Activated CD4-positive, alpha-beta T cell treated with anti-CD3 and anti-CD28 coated beads, Interleukin-2, Interleukin-4, amounts not matched to agents 100 ng/mL and 50 ng/mL, durations not matched to agents 16 hours and 8 hours (primary cell): ENCODE data around the gene SYTL1.

Source experiments
- DNase-seq: peaks from one replicate; pipeline ENCODE4 v3.0.0-alpha.2; 2020; ENCODE audit warnings: low spot score

SYTL1 gene

DNA sequence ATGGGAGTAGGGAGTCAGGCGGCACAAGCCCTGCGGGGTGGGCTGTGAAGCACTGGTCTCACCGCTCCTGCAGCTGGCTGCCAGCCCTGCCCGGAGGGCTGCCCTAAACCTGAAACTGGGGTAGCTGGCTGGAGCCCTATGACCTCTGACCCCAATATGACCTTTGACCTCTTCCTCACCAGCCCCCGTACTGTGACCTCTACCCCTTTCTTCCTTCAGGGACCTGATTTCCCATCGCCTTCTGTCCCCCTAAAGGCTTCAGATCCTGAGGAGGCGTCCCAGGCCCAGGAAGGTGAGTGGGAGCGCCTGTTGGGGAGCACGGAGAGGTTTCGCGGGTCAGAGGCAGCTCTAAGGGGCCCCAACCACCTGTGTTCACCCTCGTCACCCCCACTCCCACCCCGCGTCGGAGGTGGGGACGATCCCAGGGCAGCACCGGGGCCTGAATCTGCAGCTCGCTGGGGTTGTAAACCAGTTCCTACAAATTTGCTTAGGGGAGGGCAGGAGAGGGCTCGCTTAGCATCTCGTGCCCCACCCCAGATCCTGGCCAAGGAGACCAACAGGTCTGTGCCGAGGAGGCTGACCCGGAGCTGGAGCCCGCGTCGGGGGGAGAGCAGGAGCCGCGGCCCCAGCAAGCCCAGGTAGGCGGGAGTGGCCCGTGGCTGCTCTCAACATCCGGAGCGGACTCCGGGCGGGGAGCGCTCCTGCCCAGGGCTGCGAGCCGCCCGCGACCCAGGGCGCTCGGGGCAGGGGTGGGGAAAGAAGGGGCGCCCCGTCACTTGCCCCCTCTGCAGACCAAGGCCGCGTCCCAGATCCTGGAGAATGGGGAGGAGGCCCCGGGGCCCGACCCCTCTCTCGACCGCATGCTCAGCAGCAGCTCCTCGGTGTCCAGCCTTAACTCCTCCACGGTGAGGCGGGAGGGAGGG, 7.3 kb downstream of the SYTL1 start:
- no peak for DNase-seq

DNA sequence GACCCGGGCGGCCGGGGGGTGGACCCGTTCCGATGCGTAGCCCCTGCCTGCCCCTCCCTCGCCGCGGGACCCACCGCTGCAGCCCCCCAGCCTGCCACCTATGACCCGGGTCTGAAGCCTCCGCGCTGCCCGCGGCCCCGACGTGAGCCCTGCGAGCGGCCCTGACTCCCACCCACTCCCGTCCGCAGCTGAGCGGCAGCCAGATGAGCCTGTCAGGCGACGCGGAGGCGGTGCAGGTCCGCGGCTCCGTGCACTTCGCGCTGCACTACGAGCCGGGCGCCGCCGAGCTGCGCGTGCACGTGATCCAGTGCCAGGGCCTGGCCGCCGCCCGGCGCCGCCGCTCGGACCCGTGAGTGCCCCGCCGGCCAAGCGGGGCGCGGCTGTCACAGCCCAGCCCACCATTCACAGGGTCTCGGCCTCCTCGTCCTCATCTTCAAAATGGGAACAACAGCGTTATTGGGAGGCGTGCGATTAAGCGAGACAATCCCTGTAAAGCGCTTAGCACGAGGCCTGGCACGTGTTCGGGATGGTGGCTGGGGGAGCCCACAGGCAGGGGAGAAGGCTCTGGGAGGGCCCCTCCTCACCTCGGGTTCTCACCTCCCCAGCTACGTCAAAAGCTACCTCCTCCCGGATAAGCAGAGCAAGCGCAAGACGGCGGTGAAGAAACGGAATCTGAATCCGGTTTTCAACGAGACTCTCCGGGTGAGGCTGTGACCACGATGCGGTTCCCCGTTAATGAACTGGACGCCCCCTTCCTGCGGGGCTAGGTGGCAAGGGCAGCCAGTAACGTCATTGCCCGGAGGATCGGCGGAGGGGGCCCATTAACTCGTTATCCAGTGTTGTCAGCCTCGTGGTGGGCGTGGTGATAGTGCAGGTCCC, 8.2 kb downstream of the SYTL1 start:
- DNase-seq = no peak

DNA sequence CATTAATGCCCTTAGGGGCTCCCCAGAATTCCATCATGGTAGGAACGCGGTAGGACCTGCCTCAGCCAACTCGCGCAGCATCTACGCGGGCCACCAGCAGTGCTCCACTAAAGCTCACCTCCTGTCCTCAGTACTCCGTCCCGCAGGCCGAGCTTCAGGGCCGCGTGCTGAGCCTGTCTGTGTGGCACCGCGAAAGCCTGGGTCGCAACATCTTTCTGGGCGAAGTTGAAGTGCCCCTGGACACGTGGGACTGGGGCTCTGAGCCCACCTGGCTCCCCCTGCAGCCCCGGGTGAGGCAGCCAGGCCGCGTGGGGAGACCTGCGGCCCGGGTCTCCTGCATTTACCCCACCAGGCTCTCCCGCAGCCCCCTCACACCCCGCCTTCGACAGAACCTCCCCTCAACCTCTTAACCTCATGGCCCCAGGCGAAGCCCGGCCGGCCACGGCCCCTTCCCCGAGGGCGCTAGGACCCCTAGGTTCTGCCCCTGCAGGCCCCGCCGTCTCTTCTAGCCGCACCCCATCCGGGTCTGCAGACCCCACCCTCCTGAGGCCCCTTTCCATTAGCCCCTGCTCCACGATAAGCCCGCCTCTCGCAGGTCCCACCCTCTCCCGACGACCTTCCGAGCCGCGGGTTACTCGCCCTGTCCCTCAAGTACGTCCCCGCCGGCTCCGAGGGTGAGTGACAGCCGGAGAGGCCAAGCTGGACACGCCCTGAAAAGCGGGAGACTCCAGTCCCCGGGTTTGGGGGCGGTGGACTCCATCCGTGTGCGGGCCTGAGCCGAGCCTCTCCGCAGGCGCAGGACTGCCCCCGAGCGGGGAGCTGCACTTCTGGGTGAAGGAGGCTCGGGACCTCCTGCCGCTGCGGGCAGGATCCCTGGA, 9.1 kb downstream of the SYTL1 start:
- DNase-seq = no peak

DNA sequence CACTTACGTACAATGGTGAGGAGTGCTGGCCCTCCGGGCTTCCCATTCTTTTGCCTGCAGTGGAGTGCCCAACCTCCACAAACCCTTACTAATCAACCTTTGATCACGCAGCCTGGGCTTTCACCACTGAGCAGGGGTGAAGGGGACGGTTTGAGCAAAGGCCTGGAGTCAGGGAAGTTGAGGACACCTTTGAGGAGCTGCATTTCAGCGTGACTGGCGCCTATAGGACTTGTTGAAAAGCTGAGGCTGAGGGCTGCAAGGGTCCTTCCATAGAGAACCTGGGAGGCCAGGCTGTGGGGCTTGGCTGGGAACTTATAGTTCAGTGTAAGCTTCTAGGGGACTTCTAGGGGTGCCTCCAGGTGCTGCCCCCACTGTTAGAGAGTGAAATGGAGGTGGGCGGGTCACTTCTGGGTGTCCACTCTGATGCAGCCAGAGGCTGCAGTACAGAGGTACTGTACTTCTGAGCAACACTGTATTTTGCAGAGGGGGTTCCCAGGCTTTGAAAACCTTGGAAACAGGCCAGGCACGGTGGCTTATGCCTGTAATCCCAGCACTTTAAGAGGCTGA, 9.8 kb downstream of the SYTL1 start:
- no peak for DNase-seq

DNA sequence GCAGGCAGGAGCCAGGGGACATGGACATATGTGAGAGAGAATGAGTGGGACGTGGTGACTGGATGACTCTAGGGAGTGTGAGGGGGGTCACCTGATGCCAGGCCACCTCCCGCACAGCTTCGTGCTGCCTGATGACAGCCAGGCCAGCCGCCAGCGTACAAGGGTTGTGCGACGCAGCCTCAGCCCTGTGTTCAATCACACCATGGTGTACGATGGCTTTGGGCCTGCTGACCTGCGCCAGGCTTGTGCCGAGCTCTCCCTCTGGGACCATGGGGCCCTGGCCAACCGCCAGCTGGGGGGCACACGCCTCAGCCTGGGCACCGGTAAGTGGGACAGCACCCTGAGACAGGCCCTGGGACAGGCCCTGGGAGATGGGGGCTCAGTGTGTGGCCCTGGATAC, 11.3 kb downstream of the SYTL1 start:
- no peak for DNase-seq

DNA sequence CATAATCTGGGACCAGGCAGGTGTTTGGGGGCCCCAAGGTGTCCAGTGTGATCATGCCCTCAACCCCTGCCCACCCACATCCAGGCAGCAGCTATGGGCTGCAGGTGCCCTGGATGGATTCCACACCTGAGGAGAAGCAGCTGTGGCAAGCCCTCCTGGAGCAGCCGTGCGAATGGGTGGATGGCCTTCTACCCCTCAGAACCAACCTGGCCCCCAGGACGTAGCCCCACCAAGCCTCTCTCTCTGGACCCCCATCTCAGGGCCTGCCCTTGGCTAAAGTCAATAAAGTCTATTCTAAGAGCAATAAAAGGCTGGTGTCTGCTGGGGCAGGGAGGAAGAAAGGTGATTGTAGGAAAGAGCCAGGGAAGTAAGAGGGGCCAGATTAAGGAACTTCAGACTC, 11.8 kb downstream of the SYTL1 start:
- DNase-seq = no peak

DNA sequence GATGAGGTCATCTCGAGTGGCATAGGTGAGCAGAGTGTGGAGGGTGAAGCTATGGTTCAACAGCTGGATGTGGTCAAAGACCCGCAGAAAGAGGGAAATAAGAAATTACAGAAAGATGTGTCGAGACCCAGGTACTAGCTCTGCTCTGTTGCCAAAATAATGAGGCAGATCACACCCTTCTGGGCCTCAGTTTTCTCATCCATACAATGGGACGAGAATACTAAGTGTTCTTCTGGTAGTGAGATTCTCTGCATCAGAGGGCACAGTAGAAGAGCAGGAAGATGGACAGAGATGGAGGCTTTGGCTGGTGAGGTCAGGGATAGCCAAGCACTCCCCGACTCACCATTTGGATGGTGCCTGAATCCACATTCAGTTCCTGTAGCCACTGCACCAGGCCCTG, 13.9 kb downstream of the SYTL1 start:
- DNase-seq = no peak

DNA sequence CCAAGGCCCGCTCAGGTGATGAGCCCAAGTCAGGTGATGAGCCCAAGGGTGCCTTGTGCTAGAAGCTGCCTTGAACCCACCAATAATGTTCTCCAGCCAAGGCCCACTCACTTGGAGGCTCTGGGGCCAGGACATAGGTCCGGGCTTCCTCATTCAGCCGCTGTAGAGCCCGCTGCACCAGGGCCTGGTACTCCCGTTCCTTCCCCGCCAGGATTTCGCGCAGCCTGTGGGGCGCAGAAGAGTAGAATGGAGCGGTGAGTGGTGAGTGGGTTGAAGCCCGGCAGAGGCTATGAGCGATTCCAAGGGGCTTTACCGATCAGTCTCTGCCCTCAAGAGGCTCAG, 14.4 kb downstream of the SYTL1 start:
- DNase-seq = no peak

DNA sequence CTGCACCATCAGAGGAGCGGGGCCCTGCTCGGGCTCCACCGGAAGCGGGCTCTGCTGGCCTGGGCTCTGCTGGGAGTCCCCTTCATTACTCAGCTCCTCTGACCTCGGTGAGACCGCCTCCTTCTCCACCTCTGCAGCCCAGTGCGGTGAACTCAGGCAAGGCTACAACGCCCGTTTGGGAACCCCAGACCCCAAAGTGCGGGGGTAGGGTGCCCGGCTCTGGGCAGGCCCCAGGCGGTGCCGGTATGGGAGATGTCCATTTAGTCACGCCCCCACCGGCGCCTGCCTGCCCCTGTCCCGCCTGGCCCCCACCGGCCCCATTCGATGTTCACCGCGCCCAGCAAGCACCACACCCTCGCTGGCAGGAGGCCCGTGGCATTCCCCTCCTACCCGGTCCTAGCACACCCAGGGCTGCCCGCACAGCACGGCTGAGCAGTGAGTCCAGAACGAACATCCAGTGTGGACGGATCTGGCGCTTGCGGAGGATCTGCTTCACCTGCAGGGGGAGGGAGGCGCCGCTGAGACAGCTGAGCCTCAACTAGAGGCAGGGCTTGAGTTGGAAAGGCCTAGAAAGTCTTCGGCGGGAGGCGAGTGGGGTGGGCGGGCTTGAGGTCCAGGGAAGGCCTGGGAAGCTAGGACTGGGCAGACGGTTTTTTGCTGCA, 14.9 kb downstream of the SYTL1 start:
- peak; percentile 46 for DNase-seq

DNA sequence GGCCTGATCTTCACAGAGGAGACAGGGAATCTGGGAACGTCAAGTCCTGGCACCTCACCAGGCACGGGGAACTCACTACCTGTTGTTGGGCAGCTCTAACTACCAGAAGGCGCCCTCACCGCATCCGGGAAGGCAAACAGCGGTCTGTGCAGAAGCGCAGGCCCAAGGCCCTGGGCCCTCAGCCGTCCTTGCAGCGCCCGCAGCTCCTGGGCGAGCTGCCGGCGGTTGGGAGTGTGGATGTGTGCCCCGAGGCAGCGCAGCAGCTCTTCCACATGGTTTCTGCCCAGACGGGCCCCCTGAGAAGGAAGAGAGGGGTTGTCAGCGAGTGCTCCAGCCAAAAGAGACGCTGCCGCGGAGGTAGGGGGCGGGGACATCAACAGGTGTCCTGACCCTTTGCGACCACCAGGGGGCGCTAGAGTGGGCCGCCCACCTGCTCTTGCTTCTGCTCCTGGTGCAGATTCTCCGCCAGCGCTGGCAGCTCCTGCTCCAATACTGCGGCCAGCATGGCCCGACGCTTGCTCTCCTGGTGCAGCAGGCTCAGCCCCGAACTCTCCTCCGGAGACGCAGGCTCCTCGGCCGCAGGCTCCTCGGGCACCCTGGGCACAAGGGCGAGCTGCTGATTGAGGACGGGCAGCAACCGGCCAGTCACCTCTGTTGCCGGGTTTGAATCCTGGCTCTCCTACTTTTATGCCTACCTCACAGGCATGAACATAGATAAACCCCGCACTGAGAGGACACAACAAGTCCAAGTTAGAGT, 15.6 kb downstream of the SYTL1 start:
- peak; percentile 81 for DNase-seq

DNA sequence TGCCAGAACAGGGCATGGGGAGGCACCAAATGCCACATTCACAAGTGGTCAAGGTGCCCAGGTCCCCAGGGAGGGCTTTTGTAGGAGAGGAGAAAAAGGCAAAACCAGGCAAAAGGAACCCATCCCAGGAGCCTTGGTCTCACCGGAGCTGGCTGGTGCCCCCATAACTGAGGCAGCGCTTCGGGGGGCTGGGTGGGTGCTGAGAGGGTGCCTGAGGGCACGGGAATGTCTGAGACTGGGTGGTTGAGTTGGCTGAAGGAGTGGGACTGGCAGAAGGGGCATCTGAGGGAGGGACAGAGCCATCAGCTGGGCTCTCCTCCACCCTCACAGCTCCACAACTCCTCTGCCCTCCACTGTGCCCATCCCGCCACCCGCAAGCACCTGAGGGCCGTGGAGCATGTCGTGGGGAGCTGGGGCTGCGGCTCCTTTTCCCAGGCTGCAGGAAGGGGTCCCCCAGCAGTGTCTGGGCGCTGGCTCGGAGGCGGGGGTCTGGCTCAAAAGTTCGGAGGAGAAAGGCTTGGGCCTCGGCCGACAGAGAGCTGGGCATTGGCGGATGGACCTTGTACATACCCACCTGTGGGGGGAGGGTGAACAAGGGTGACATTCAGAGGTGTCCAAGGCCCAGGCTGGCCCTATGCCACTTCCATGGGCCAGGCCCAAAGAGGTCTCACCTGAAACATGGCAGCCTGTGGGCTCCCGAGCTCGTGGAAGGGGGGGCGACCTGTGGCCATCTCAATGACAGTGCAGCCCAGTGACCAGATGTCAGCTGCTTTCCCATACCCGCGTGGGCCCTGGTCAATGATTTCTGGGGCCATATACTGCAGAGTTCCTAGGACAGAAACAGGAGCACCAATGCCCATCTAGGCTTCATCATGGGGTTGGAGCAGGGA, 16.5 kb downstream of the SYTL1 start:
- no peak for DNase-seq

DNA sequence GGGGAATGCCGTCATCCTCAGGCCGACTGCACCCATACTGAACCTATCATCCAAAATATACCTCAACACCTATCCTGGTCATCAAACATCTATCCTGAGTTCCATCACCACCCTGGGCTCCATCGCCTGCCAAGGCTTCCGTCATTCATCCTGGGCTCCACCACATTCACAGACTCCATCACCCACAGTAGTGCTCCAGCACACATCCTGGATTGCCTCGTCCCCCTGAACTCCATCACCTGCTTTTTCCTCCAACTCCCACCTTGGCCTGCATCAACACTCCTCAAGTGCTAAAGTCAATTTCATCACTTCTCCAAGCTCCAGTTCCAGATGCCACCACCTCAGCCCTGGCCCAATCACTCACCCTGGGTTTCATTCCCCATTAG, 17.1 kb downstream of the SYTL1 start:
- DNase-seq = no peak

DNA sequence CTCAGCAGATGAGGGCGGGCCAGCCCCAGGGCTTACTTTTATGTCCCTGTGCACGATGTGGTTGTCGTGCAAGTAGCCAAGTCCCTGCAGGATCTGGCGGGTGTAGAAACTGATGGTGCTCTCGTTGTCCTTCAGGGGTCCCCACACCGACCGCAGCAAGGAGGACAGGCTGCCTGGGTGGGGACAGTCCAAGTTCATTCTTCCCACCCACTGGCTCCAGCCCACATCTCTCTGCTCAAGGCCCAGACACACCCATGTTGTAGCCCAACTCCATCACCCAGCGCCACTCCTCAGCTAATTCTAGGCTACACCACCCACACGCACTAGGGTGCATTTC, 18.0 kb downstream of the SYTL1 start:
- DNase-seq = no peak

DNA sequence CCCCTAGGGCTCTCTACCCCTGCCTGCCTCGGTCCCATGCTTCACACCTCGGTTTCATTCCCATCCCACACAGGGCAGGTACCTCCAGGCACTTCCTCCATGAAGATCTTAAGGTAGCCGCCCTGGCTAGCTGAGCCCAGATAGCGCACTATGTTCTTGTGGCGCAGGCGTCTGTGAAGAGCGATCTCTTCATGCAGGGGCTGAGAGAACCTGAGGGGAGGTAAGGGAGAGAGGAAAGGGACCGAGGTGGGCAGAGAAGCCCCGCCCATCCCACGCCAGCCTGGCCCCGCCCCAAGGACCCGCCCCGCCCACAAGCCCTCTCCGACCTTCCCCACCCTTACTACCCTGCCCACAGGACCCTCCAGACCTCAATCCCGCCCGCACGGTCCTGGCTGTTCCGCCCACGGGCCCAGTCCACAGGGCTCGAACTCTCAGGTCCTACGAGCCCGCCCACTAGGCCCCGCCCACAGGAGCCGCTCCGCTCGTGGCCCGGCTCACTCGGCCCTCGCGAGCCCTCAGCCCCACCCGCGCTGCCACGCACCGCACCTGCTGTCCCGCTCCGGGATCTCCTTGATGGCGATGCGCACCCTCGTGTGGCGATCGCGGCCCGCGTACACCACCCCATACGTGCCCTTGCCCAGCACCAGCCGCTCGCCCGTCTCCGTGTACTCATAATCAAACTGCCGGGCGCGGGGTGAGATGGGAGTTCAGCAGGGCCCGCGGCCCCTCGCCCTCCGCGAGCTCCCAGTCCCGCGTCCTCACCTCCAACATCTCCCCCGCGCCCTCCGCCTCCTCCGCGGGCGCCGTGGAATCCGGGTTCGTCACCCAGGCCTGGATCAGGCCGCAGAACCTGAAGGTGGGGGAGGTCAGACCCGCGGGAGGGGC, 18.6 kb downstream of the SYTL1 start:
- DNase-seq = peak; percentile 10

DNA sequence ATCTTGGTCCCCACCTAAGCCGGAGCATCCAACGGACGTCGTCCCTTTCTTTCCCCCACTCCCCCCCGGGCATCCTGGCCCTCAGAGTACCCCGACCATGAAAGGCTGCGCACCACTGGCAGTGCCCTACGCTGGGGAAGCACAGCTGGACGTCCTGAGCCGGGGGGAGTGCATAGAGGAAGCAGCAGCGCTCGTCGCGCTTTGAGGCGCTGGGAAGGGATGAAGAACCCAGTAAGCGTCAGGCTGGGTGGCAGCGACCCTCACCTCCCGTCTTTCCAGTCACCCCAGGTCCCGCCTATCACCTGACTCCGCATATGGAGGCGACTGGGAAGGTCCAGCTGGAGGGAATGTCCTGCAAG, 19.2 kb downstream of the SYTL1 start:
- DNase-seq = no peak

DNA sequence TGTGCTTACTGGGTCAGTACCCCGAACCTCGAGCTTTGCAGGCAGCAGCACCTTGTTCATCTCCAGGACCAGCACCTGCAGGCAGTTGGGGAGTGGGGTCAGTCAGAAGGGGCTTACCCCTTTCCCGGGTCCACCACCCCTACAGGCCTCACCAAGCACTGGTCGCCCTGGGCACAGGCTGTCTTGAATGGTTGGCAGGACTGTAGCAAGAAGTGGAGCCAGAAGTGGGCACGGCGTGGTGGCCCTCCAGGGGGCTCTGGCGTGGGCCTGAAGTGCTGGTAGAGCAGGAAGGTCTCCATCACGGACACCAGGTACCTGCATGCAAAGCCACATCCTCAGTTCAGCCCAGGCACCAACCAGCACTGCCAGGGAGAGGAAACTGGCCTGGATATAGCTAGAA, 19.7 kb downstream of the SYTL1 start:
- DNase-seq = no peak

DNA sequence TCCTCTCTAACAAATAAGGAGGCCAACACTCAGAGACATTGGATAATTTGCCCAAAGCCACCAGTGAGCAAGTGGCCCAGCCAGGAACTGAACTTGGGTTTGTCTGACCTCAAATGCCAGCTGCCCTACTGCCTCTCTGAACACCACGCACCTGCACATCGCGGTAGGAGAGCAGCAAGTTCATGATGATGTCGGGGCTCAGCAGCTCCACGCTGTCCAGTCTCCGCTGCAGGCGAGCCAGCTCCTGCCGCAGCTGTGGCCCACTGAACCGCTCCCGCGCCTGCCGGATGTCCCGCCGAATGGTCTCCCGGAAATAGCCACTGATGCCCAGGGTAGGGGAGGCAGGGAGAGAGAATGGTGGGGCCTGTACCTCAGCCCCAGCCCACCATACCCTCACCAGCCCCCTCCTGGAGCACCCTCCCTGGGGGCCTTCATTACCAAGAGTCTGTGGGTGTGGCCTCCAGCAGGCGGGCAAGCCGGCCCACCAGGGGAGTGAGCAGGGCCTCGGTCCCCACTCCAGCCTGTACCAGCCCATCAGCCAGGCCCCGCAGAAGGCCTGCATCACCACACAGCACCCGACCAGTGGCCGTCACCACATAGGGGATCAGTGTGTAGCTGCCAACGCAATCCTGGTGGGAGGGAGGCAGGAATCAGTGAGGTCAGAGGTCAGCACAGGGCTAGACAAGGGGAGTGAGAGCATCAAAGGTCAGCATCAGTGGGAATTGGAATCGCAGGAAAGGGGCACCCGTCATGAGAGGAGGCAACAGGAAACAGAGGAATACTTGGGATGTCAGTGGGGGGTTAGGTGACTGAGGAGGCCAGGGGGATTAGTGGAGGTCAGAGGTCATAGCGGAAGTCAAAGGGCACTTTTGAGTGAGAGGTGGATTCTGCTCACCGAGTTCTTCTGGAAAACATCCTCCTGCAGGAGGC, 22.2 kb downstream of the SYTL1 start:
- DNase-seq = no peak
